ENCODE measurements around the gene TRAPPC6A.

TRAPPC6A gene

DNA sequence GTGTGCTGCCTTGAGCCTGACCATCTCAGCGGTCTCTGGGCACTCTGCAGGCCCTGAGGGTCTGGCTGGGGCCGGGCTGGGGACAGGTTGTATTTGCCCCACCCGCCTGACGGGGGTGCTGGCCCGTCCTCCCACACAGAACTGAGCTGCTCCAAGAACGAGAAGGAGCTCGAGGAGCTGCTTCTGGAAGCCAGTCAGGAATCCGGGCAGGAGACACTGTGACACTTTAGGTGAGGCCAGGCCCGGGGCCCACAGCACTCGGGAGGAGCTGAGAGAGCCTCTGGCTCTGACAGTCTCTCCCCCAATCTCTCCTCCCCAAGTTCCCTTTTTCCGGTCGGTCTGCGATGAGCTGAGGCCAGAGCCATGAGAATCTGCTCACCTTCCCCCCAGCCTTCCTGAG is 31.8 kb downstream of the TRAPPC6A start:
- no peak for DNase-seq

- no peak for DNase-seq
Measured at GRCh38 chr19:45145270-45146189, 32.5 kb downstream of the TRAPPC6A start.

- DNase-seq = no peak
Measured at GRCh38 chr19:45144431-45145269, 33.4 kb downstream of the TRAPPC6A start.

DNA sequence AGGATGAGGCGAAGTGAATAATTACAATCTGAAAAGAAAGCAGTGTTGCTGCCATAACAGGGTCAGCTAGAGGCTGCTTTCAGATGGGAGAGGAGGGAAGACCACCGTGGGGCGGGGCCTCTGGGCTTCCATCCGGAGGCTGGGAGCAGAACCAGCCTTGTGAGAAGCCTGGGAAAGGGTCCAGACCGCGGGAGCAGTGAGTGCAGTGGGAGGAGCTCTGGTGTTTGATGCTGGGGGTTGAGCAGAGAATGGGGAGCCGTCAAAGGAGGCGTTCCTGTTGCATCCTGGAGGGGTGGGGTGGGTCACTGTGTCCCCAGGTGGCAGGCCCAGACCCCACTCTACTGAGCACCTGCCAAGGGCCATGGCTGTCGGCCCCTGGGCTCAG is 35.3 kb downstream of the TRAPPC6A start:
- no peak for DNase-seq

- no peak for DNase-seq
Measured at GRCh38 chr19:45142016-45142725, 35.9 kb downstream of the TRAPPC6A start.

GRCh38 chr19:45141203-45141900 is 36.7 kb downstream of the TRAPPC6A start:
- DNase-seq = no peak

- no peak for DNase-seq
Measured at GRCh38 chr19:45140533-45140932, 37.5 kb downstream of the TRAPPC6A start.

GRCh38 chr19:45140144-45140503 is 37.9 kb downstream of the TRAPPC6A start:
- DNase-seq = no peak

GRCh38 chr19:45139286-45140143 is 38.5 kb downstream of the TRAPPC6A start:
- no peak for DNase-seq

GRCh38 chr19:45138303-45138751 is 39.7 kb downstream of the TRAPPC6A start:
- no peak for DNase-seq

DNA sequence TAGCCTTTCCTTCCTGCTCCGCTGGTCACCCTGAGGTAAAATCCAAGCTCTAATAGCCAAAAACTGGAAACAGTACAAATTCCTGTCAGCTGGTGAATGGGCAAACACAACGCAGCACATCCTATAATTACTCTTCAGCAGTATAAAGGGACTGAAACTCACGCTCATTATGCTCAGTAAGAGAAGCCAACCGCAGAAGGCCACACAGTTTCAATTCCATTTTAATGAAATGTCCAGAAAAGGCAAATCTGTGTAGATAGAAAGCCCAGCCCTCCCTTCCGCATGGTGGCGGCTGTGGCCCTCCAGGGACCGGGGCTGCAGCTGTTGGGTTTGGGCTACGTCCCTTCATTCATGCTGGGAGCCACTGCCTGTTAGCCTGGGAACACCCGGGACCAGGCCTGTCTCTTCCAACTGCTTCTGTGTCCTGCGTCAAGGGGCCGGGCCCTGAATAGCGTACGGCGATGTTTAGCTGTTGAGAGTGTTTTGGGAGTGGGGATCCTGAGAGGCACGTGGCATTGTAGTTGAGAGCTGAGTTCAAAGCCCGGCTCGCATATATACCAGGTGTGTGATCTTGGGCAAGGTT is 40.8 kb downstream of the TRAPPC6A start:
- DNase-seq = peak; percentile 74

- DNase-seq = no peak
Measured at GRCh38 chr19:45136507-45137178, 41.4 kb downstream of the TRAPPC6A start.

- DNase-seq = no peak
Measured at GRCh38 chr19:45135176-45135885, 42.7 kb downstream of the TRAPPC6A start.

DNA sequence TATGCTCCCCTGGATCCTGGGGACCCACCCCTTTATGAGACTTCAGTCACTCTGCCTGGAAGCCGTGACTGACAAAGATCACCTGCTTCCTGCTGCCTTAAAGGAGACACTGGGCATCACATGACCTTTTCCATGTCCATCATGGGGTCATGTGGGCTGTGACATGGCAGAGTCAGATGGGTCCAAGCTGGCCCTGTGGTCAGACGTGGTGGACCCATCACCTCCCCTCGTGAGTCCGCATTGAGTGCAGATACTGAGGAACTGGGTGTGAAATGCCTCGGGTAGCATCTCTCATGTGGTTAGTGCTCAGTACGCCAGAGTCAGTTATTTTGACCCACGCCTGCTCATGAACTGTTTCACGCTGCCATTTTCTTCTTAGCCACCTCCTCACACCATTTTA is 44.4 kb downstream of the TRAPPC6A start:
- no peak for DNase-seq

GRCh38 chr19:45130888-45131615 is 47.0 kb downstream of the TRAPPC6A start:
- DNase-seq = peak; percentile 97

GRCh38 chr19:45130236-45130635 is 47.8 kb downstream of the TRAPPC6A start:
- no peak for DNase-seq

DNA sequence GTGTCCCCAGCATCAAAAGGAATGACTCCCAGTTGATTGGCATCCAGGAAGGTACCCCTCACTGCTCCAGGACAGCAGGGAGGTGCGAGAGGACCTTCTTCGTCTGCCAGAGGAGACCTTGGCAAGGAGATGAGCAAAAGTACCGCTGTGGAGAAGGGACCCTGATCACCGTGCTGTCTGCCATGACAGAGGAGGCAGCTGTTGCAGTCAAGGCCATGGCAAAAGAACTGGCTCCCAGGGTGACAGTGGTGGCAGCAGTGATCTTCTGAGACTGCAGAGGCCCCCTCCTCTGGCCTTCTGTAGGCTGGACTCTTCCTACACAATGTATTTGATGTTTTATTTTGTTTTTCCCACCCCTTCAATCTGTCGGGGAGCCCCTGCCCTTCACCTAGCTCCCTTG is 49.2 kb downstream of the TRAPPC6A start:
- DNase-seq = no peak

GRCh38 chr19:45128146-45128545 is 49.9 kb downstream of the TRAPPC6A start:
- no peak for DNase-seq

- no peak for DNase-seq
Measured at GRCh38 chr19:45126654-45127053, 51.4 kb downstream of the TRAPPC6A start.
